AG04450 (cell line): Measurements from ENCODE around the gene C16orf95. TPM values are rescaled to one million over a fixed set of nuclear protein-coding genes. Genes with fewer than 3 reads are reported as not detected.

Experiments used
- CTCF ChIA-PET: fragments of 300-600, 350-600 bp; formaldehyde crosslinking; extraction: SDS; loops from one replicate; lab custom pipeline; 2022; ENCODE audit warnings: antibody characterized with exemption, inconsistent platforms; lab: Charles Lee
- POLR2A ChIA-PET: fragments of 350-600 bp; formaldehyde crosslinking; extraction: SDS; loops from one replicate; lab custom pipeline; 2021; ENCODE audit warnings: antibody characterized with exemption, inconsistent platforms; lab: Yijun Ruan, JAX
- DNase-seq: peaks from one replicate; pipeline ENCODE4 v3.0.0-alpha.2; 2011; ENCODE audit warnings: low read depth, low spot score
- H3K27ac ChIP-seq: one replicate; pipeline ENCODE4 v1.5.1; 2012; ENCODE audit warnings: low read depth, low read length, control low read depth
- H3K27me3 ChIP-seq: one replicate; pipeline ENCODE4 v1.6.0; 2012; ENCODE audit warnings: low read length; ENCODE audit not compliant: control insufficient read depth, insufficient read depth
- H3K4me3 ChIP-seq: 2 replicates; pipeline ENCODE4 v1.5.1; 2011; ENCODE audit warnings: mild to moderate bottlenecking, low read depth, low read length, control low read depth
- H3K9me3 ChIP-seq: 2 replicates; pipeline ENCODE4 v1.5.1; 2012; ENCODE audit warnings: low read length; ENCODE audit not compliant: control insufficient read depth, insufficient read depth
- polyA plus RNA-seq: library from polyadenylated mRNA; depleted of rRNA; stranded (reverse); fragments of >200 nt; gene quantifications from 2 replicates; pipeline ENCODE4 v1.2.3, GENCODE V29; 2011
- TF ChIP-seq, protein P1 (sequence below): IDR thresholded peaks from 2 replicates; pipeline ENCODE4 v1.5.1; 2011; ENCODE audit warnings: low read depth, low read length, control low read depth, inconsistent platforms

Gene C16orf95
- polyA plus RNA-seq, 1 experiment = 2.0 TPM

- TF ChIP-seq, protein P1, sequence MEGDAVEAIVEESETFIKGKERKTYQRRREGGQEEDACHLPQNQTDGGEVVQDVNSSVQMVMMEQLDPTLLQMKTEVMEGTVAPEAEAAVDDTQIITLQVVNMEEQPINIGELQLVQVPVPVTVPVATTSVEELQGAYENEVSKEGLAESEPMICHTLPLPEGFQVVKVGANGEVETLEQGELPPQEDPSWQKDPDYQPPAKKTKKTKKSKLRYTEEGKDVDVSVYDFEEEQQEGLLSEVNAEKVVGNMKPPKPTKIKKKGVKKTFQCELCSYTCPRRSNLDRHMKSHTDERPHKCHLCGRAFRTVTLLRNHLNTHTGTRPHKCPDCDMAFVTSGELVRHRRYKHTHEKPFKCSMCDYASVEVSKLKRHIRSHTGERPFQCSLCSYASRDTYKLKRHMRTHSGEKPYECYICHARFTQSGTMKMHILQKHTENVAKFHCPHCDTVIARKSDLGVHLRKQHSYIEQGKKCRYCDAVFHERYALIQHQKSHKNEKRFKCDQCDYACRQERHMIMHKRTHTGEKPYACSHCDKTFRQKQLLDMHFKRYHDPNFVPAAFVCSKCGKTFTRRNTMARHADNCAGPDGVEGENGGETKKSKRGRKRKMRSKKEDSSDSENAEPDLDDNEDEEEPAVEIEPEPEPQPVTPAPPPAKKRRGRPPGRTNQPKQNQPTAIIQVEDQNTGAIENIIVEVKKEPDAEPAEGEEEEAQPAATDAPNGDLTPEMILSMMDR = peak; percentile 80
- POLR2A ChIA-PET = no interaction called here
- Histone ChIP-seq H3K27me3 (no peaks in the 10 kb centered on the region), H3K4me3 (no peak overlapping the region), H3K27ac (no peak overlapping the region), H3K9me3 (no peaks in the 10 kb centered on the region; the same call in 1 of the 2 replicates)
- no peak for DNase-seq
- CTCF ChIA-PET = interaction anchor here (0.6 to 1.5 kb wide), 5 partner anchors 9 to 312 kb away, joined by 3 to 5 read pairs (median 3); no protein-coding TSS in a partner anchor
These were observed 7.5 kb upstream of the C16orf95 start for GRCh38 chr16:87324411-87325275.

DNA sequence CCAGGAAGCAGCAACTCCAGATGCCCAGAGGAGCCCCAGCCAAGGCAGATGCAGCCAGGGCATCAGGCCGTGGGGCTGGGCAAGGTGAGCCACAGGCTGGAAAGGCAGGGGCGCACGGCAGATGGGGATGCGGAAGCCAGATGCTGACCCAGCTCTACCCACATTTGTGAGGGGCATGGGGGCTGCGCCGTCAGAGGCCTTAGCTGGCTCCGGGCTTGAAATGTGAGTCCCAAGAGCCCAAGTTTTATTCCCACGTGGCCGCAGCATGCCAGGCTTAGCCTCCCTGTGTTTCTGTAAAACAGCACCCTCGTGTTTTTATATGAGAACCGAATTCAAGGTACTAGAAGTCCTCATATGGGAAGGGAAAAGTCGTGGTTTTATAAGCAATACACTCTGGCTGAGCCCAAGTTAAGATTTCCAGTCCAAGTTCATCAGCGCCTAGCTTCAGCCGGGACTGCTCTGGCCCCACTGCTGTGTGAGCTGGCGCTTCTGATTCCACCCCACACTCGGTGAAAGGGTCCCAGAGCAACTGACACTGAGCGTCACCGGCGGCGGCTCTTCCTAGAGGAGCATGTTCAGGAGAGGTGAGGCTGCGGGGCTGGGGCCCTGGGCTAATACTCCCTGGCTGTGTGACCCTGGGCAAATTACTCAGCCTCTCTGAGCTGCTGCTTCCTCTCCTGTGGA is 6.7 kb upstream of the C16orf95 start:
- H3K9me3 ChIP-seq = no peaks in the 10 kb centered on the region; the same call in 1 of the 2 replicates
- CTCF ChIA-PET = interaction anchor here (1.2 to 1.5 kb wide), 2 partner anchors 9 to 312 kb away, joined by 5 read pairs; no protein-coding TSS in a partner anchor

DNA sequence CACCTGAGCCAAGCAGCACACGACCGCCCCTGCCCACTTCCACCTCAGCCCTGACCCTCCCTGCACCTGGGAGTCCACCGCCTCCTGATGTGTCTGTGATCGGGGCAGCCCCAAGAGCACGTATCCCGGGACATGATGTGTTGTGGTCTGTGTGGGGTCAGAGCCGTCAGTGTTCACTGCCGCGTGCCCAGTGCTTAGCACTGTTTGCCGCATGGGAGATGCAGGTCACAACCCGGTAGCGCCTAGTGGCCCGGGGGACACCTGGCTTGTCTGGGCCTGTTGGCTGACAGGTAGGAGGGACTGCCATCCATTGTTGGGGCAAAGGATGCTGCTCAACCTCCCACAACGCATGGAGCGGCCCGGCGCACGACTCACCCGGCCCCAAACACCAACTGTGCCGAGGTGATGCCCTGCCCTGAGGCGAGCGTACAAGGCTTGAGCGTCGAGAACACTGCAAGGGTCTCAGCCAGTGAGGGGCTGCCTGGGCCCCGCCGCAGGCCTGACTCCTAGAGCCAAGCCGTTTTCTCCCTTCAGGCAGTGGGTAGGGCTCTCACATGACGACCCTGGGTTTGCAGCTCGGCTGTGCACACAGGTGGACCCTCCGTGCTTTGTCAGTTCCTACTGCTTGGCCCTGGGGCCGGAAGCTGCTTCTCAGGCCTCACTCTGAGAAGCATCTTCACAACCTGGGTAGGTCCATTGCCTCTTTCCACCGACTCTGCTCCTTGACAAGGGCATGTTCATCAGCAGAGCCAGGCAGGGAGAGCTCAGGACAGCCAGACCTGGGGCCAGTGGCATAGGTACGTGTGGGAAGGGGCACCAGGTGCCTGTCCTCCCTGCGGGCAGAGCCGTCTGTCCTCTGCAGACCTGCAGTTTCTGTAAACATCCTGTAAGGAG is 5.9 kb upstream of the C16orf95 start:
- CTCF ChIA-PET = interaction anchor here (1.5 kb wide), 1 partner anchor 313 kb away, joined by 5 read pairs; no protein-coding TSS in a partner anchor
- Histone ChIP-seq H3K9me3 (no peaks in the 10 kb centered on the region; the same call in 1 of the 2 replicates), H3K4me3 (no peak overlapping the region), H3K27me3 (no peaks in the 10 kb centered on the region), H3K27ac (no peak overlapping the region)
- no peak for DNase-seq
- TF ChIP-seq, protein P1 = no peak
- POLR2A ChIA-PET = no interaction called here

More for the DNA sequence above, 6.7 kb upstream of the C16orf95 start:
- H3K27me3 ChIP-seq = no peaks in the 10 kb centered on the region
- DNase-seq = no peak
- no peak overlapping the region for H3K27ac ChIP-seq
- TF ChIP-seq, protein P1 = no peak
- no peak overlapping the region for H3K4me3 ChIP-seq
- POLR2A ChIA-PET = no interaction called here

DNA sequence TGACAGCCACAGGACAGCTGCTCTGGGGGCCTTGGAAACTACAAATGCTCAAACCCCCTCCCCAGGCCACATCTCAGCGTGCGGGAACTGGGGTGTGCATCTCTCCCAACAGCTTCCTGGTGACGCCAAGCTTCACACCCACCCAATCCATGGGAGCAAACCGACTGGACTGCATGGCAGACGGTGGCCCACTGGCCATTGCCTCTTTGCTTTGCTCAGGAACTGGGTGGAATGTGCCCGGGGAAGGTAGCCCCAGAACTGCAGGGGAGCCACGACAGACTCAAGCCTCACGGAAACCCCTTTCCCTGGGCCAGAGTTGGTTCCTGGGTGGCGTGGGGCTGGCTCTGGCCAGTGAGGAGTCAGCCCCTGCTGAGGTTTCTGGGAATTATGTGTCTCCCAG is 5.2 kb upstream of the C16orf95 start:
- Histone ChIP-seq H3K4me3 (no peak overlapping the region), H3K27ac (no peak overlapping the region), H3K27me3 (no peaks in the 10 kb centered on the region), H3K9me3 (no peaks in the 10 kb centered on the region; the same call in 1 of the 2 replicates)
- TF ChIP-seq, protein P1 = no peak
- CTCF ChIA-PET = no interaction called here
- no peak for DNase-seq
- POLR2A ChIA-PET = interaction anchor here (1.5 kb wide), 1 partner anchor 61 kb away, joined by 9 read pairs; the partner anchor contains the start of gene FBXO31
